GM10266 (cell line): Measurements from ENCODE around the gene CHD6.

ENCODE experiments used
- DNase-seq: peaks from one replicate; pipeline ENCODE4 v3.0.0; 2012; ENCODE audit errors: extremely low spot score
- TF ChIP-seq, protein P1 (sequence below): IDR thresholded peaks from 2 replicates; pipeline ENCODE4 v1.5.1; 2012; ENCODE audit warnings: mild to moderate bottlenecking, low read depth; ENCODE audit not compliant: control insufficient read depth, insufficient read depth; ENCODE audit errors: missing control alignments

CHD6 gene

DNA sequence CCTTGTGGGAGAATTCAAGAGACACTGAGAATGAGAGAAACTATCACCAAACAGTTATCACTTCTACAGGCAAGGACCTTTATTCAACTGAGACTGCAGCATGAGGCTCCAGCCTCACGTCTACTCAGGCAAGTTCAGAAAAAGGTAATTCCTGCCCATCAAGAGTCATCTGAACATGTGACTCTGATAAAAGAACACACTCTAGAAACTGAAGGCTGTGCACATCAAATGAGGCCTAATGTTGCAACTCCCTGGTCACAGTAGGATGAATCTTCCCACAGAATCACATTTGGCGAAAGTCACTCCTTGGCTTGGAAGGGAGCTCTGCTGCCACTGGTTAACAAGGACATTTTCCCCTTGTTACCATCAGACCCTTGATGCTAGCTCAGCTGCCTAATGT, 180.3 kb downstream of the CHD6 start:
- TF ChIP-seq, protein P1, sequence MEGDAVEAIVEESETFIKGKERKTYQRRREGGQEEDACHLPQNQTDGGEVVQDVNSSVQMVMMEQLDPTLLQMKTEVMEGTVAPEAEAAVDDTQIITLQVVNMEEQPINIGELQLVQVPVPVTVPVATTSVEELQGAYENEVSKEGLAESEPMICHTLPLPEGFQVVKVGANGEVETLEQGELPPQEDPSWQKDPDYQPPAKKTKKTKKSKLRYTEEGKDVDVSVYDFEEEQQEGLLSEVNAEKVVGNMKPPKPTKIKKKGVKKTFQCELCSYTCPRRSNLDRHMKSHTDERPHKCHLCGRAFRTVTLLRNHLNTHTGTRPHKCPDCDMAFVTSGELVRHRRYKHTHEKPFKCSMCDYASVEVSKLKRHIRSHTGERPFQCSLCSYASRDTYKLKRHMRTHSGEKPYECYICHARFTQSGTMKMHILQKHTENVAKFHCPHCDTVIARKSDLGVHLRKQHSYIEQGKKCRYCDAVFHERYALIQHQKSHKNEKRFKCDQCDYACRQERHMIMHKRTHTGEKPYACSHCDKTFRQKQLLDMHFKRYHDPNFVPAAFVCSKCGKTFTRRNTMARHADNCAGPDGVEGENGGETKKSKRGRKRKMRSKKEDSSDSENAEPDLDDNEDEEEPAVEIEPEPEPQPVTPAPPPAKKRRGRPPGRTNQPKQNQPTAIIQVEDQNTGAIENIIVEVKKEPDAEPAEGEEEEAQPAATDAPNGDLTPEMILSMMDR: no peak
- DNase-seq: no peak

DNA sequence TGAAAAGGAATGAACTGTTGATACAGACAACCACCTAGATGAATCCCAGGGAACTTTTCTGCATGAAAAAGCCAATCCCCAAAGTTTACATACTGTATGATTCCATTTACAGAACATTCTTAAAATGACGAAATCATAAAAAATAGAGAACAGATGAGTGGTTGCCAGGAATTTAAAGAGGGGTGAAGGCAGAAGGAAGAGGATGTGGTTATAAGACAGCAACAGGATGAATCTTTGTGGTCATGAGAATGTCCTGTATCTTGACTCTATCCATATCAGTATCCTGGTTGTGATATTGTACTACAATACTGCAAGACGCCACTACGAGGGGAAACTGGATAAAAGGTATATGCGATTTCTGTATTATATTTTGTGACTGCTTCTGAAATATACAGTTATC, 181.5 kb downstream of the CHD6 start:
- TF ChIP-seq, protein P1: no peak
- no peak for DNase-seq

DNA sequence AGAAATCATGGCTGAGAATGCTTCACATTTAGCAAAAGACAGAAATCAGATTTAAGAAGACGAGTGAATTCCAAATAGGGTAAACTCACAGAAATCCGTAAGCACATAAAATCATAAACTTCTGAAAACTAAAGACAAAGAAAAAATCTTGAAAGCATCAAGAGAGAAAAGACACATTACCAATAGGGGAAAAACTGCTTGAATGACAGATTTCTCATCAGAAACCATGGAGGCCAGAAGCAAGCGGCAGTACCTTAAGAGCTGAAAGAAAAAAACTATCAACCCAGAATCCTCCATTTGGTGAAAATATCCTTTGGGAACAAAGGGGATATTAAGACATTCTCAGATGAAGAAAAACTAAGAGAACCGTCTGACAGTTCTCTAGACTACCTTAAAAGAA, 185.0 kb downstream of the CHD6 start:
- TF ChIP-seq, protein P1: no peak
- DNase-seq: no peak

GRCh38 chr20:41432746-41433145, 185.4 kb downstream of the CHD6 start:
- peak; percentile 23 for DNase-seq
- TF ChIP-seq, protein P1: no peak

GRCh38 chr20:41428285-41428684, 189.9 kb downstream of the CHD6 start:
- no peak for DNase-seq
- TF ChIP-seq, protein P1: no peak

GRCh38 chr20:41427833-41428232, 190.3 kb downstream of the CHD6 start:
- TF ChIP-seq, protein P1: no peak
- no peak for DNase-seq

- TF ChIP-seq, protein P1: no peak
- DNase-seq: no peak
These were observed 191.2 kb downstream of the CHD6 start for GRCh38 chr20:41426976-41427375.
